GM23338 (cell line): ENCODE measurements around the gene PCSK4. TPM values are rescaled to one million over a fixed set of nuclear protein-coding genes. Genes with fewer than 3 reads are reported as not detected.

Experiments
- ATAC-seq: fragments of 200-7000 bp; cut with Tn5 transposase; 3 replicates; pipeline ENCODE4 v1.9.1; 2020
- DNase-seq: peaks from one replicate; pipeline ENCODE4 v3.0.0-alpha.2; 2015; ENCODE audit warnings: low spot score
- H2AFZ ChIP-seq: fragments of 200-600 bp; sonication (generic); 2 replicates; pipeline ENCODE4 v1.8.0; 2016; ENCODE audit warnings: antibody characterized with exemption, mild to moderate bottlenecking, moderate library complexity
- H3F3A ChIP-seq: fragments of 200-600 bp; sonication (generic); replicated peaks from 2 replicates; pipeline ENCODE4 v1.8.0; 2017; ENCODE audit warnings: antibody characterized with exemption, mixed run types, low read depth
- H3K27ac ChIP-seq: fragments of 200-600 bp; sonication (generic); 2 replicates; pipeline ENCODE4 v1.6.1; 2016; ENCODE audit warnings: low read depth
- H3K27me3 ChIP-seq: fragments of 200-600 bp; sonication (generic); 2 replicates; pipeline ENCODE4 v1.8.0; 2016; ENCODE audit warnings: mild to moderate bottlenecking, mixed run types, moderate library complexity; ENCODE audit not compliant: insufficient read depth
- H3K36me3 ChIP-seq: fragments of 200-600 bp; sonication (generic); 2 replicates; pipeline ENCODE4 v1.8.0; 2016; ENCODE audit warnings: mild to moderate bottlenecking; ENCODE audit not compliant: insufficient read depth
- H3K4me1 ChIP-seq: fragments of 200-600 bp; sonication (generic); 2 replicates; pipeline ENCODE4 v1.8.0; 2016; ENCODE audit warnings: mild to moderate bottlenecking, moderate library complexity; ENCODE audit not compliant: insufficient read depth
- H3K4me2 ChIP-seq: fragments of 200-600 bp; sonication (generic); 2 replicates; pipeline ENCODE4 v1.7.1; 2017; ENCODE audit warnings: mixed run types
- H3K4me3 ChIP-seq: fragments of 200-600 bp; sonication (generic); 2 replicates; pipeline ENCODE4 v1.6.1; 2016; ENCODE audit warnings: mixed run types
- H3K79me2 ChIP-seq: fragments of 200-600 bp; sonication (generic); replicated peaks from 2 replicates; pipeline ENCODE4 v1.8.0; 2017; ENCODE audit warnings: mild to moderate bottlenecking; ENCODE audit not compliant: insufficient read depth
- H3K9me2 ChIP-seq: fragments of 200-600 bp; sonication (generic); 2 replicates; pipeline ENCODE4 v1.8.0; 2017; ENCODE audit not compliant: insufficient read depth
- H4K20me1 ChIP-seq: fragments of 200-600 bp; sonication (generic); replicated peaks from 2 replicates; pipeline ENCODE4 v1.8.0; 2017; ENCODE audit warnings: mild to moderate bottlenecking; ENCODE audit not compliant: insufficient read depth
- H3K27ac Mint-ChIP-seq: 2 replicates; pipeline ENCODE4 v1.8.0; 2020; ENCODE audit warnings: inconsistent platforms, mild to moderate bottlenecking, moderate library complexity, mixed read lengths
- H3K27me3 Mint-ChIP-seq: 3 replicates; pipeline ENCODE4 v1.8.0; 2022; ENCODE audit warnings: low read depth, mild to moderate bottlenecking, moderate library complexity, mixed read lengths, inconsistent platforms; ENCODE audit not compliant: insufficient read depth, poor library complexity
- H3K36me3 Mint-ChIP-seq: 3 replicates; pipeline ENCODE4 v1.8.0; 2021; ENCODE audit warnings: low read depth, mild to moderate bottlenecking, inconsistent platforms, moderate library complexity, mixed read lengths
- H3K4me1 Mint-ChIP-seq: 3 replicates; pipeline ENCODE4 v1.8.0; 2020; ENCODE audit warnings: mild to moderate bottlenecking, inconsistent platforms, mixed read lengths
- H3K4me3 Mint-ChIP-seq: 3 replicates; pipeline ENCODE4 v1.8.0; 2021; ENCODE audit warnings: moderate library complexity, mild to moderate bottlenecking, inconsistent platforms, mixed read lengths
- H3K9me3 Mint-ChIP-seq: 3 replicates; pipeline ENCODE4 v1.8.0; 2020; ENCODE audit warnings: moderate library complexity, mild to moderate bottlenecking, inconsistent platforms, mixed read lengths
- CREB1 ChIP-seq: fragments of 250-450 bp; sonication (Bioruptor Pico); IDR thresholded peaks from 2 replicates; pipeline ENCODE4 v1.5.0; 2020; ENCODE audit warnings: low read depth, mild to moderate bottlenecking, moderate library complexity
- EZH2 ChIP-seq: fragments of 200-600 bp; sonication (generic); IDR thresholded peaks from one replicate; pipeline ENCODE4 v1.8.0; 2017; ENCODE audit warnings: antibody characterized with exemption, mild to moderate bottlenecking, low read depth; ENCODE audit not compliant: unreplicated experiment
- EZH2phosphoT487 ChIP-seq: fragments of 200-600 bp; sonication (generic); IDR thresholded peaks from one replicate; pipeline ENCODE4 v1.8.1; 2018; ENCODE audit warnings: antibody characterized with exemption; ENCODE audit not compliant: unreplicated experiment
- NANOG ChIP-seq: IDR thresholded peaks from 2 replicates; pipeline ENCODE4 v1.6.1; 2016; ENCODE audit warnings: antibody characterized with exemption, borderline replicate concordance
- POLR2AphosphoS5 ChIP-seq: IDR thresholded peaks from 2 replicates; pipeline ENCODE4 v1.6.1; 2016; ENCODE audit warnings: antibody characterized with exemption, low read depth
- STAT1 ChIP-seq: IDR thresholded peaks from one replicate; pipeline ENCODE4 v1.6.1; 2016; ENCODE audit warnings: antibody characterized with exemption; ENCODE audit not compliant: unreplicated experiment
- ZNF114 ChIP-seq: fragments of 250-450 bp; sonication (Bioruptor Pico); IDR thresholded peaks from 2 replicates; pipeline ENCODE4 v1.5.0; 2020; ENCODE audit warnings: mild to moderate bottlenecking, moderate library complexity
- ZNF331 ChIP-seq: fragments of 250-450 bp; sonication (Bioruptor Pico); IDR thresholded peaks from 2 replicates; pipeline ENCODE4 v1.5.0; 2020; ENCODE audit warnings: low read depth, mild to moderate bottlenecking, moderate library complexity
- polyA plus RNA-seq: library from polyadenylated mRNA; unstranded; fragments of >200 nt; fragmentation: Nextera tagmentation; extraction: Ambion mirVana; gene quantifications from 2 replicates; pipeline ENCODE4 v1.2.1, GENCODE V29; 2016
- total RNA-seq: library from RNA; depleted of rRNA; stranded (reverse); fragments of >200 nt; shearing (Covaris generic); gene quantifications from 2 replicates; pipeline ENCODE4 v1.2.3, GENCODE V29; 2014
- TF ChIP-seq, protein P1 (sequence below): fragments of 250-450 bp; sonication (Bioruptor Pico); IDR thresholded peaks from 2 replicates; pipeline ENCODE4 v1.5.0; 2020; ENCODE audit warnings: mild to moderate bottlenecking, moderate library complexity
- TF ChIP-seq, protein P2 (sequence below): IDR thresholded peaks from 2 replicates; pipeline ENCODE4 v1.6.1; 2016; ENCODE audit warnings: antibody characterized with exemption
- TF ChIP-seq, protein P3 (sequence below): IDR thresholded peaks from one replicate; pipeline ENCODE4 v1.6.1; 2018; ENCODE audit warnings: antibody characterized with exemption; ENCODE audit not compliant: unreplicated experiment

PCSK4 gene
- total and polyA plus RNA-seq, 2 experiments from 2014 or later, result 3.8 to 15.1 TPM

DNA sequence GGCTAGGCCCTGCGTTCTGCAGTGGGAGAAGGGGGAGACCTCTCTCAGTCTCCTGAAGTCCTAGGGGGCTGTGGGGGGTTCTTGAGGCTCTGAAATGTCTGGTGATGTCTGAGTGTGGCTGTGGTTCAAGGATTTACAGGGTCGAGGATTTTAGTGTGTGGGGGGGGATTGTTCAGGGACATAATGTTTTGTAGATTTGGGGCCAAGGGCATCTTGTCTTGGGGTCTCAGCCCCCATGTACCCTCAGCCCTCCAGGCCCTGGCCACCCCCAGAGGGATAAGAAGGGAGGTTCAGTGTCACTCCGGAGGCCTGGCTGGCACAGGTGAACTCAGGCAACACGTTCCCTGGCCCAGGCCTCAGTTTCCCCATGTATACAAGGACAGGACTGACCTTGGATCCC, 42.6 kb downstream of the PCSK4 start (continued):
- TF ChIP-seq, protein P1, sequence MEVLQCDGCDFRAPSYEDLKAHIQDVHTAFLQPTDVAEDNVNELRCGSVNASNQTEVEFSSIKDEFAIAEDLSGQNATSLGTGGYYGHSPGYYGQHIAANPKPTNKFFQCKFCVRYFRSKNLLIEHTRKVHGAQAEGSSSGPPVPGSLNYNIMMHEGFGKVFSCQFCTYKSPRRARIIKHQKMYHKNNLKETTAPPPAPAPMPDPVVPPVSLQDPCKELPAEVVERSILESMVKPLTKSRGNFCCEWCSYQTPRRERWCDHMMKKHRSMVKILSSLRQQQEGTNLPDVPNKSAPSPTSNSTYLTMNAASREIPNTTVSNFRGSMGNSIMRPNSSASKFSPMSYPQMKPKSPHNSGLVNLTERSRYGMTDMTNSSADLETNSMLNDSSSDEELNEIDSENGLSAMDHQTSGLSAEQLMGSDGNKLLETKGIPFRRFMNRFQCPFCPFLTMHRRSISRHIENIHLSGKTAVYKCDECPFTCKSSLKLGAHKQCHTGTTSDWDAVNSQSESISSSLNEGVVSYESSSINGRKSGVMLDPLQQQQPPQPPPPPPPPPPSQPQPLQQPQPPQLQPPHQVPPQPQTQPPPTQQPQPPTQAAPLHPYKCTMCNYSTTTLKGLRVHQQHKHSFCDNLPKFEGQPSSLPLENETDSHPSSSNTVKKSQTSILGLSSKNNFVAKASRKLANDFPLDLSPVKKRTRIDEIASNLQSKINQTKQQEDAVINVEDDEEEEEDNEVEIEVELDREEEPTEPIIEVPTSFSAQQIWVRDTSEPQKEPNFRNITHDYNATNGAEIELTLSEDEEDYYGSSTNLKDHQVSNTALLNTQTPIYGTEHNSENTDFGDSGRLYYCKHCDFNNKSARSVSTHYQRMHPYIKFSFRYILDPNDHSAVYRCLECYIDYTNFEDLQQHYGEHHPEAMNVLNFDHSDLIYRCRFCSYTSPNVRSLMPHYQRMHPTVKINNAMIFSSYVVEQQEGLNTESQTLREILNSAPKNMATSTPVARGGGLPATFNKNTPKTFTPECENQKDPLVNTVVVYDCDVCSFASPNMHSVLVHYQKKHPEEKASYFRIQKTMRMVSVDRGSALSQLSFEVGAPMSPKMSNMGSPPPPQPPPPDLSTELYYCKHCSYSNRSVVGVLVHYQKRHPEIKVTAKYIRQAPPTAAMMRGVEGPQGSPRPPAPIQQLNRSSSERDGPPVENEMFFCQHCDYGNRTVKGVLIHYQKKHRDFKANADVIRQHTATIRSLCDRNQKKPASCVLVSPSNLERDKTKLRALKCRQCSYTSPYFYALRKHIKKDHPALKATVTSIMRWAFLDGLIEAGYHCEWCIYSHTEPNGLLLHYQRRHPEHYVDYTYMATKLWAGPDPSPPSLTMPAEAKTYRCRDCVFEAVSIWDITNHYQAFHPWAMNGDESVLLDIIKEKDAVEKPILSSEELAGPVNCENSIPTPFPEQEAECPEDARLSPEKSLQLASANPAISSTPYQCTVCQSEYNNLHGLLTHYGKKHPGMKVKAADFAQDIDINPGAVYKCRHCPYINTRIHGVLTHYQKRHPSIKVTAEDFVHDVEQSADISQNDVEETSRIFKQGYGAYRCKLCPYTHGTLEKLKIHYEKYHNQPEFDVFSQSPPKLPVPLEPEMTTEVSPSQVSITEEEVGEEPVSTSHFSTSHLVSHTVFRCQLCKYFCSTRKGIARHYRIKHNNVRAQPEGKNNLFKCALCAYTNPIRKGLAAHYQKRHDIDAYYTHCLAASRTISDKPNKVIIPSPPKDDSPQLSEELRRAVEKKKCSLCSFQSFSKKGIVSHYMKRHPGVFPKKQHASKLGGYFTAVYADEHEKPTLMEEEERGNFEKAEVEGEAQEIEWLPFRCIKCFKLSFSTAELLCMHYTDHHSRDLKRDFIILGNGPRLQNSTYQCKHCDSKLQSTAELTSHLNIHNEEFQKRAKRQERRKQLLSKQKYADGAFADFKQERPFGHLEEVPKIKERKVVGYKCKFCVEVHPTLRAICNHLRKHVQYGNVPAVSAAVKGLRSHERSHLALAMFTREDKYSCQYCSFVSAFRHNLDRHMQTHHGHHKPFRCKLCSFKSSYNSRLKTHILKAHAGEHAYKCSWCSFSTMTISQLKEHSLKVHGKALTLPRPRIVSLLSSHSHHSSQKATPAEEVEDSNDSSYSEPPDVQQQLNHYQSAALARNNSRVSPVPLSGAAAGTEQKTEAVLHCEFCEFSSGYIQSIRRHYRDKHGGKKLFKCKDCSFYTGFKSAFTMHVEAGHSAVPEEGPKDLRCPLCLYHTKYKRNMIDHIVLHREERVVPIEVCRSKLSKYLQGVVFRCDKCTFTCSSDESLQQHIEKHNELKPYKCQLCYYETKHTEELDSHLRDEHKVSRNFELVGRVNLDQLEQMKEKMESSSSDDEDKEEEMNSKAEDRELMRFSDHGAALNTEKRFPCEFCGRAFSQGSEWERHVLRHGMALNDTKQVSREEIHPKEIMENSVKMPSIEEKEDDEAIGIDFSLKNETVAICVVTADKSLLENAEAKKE (CRISPR knock-in tag), result no peak
- TF ChIP-seq CREB1 (CRISPR knock-in tag), result no peak
- no peak for TF ChIP-seq EZH2
- TF ChIP-seq POLR2AphosphoS5, result no peak
- TF ChIP-seq STAT1, result no peak
- TF ChIP-seq EZH2phosphoT487, result no peak
- TF ChIP-seq NANOG, result no peak
- no peak for TF ChIP-seq ZNF114 (CRISPR knock-in tag)
- TF ChIP-seq ZNF331, result no peak

DNA sequence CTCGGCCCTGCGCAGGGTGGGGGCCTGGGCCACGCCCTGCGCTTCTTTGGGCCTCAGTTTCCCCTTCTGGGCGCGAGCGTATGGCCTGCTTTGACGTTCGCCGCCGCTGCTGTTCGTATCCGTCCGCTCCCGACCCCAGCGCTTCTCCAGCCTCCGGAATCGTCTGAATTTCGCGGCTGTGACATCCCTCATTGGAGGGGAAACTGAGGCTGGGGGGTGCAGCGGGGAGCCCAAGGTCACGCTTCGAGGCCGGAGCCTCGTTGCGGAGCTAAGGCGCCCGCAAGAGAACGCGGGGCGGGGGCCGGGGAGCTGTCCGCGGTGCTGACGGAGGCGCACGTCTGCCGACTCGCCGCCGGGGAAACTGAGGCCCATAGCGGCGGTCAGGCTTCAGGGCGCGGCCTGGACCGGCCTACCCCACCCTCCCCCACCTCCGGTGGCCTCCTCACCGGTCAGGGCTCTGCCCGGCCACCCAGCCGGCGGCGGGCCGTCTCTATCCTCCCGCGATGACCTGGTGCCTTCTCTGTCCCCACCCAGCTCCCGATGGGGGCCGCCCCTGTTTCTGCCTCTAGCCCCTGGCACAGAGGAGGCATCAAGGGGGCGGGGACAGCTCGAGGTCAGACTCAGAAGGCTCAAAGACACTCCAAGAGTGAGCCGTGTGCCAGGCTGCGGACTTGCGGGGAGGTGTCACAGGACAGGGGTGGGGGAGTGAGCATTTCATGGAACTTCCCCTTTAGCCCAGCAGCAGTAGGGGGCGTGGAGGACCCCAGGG, 43.3 kb downstream of the PCSK4 start:
- no peak overlapping the region for H3K27ac Mint-ChIP-seq
- Histone ChIP-seq H3K4me2 (peak overlapping the region; percentile 78), H3K4me1 (peaks cover 24% of the 10 kb centered on the region; the same call in 1 of the 2 replicates), H2AFZ (no peak overlapping the region), H4K20me1 (peaks cover 7% of the 10 kb centered on the region; the same call in 1 of the 2 replicates), H3K4me3 (peak overlapping the region; percentile 83), H3F3A (peaks cover 44% of the 10 kb centered on the region), H3K36me3 (no peaks in the 10 kb centered on the region), H3K27me3 (peaks cover 45% of the 10 kb centered on the region), H3K27ac (no peak overlapping the region), H3K79me2 (0 out of 2 replicates have a peak, but pooled peaks cover 3% of the 10 kb centered on the region), H3K9me2 (no peaks in the 10 kb centered on the region)
- peaks cover 35% of the 10 kb centered on the region for H3K4me1 Mint-ChIP-seq
- peaks cover 59% of the 10 kb centered on the region for H3K27me3 Mint-ChIP-seq
- ATAC-seq (no peak), DNase-seq (peak; percentile 68)
- H3K36me3 Mint-ChIP-seq, result peaks cover 12% of the 10 kb centered on the region
- H3K4me3 Mint-ChIP-seq, result peak overlapping the region; percentile 60
- H3K9me3 Mint-ChIP-seq, result no peaks in the 10 kb centered on the region; the same call in 2 of the 3 replicates
- TF ChIP-seq, protein P2, sequence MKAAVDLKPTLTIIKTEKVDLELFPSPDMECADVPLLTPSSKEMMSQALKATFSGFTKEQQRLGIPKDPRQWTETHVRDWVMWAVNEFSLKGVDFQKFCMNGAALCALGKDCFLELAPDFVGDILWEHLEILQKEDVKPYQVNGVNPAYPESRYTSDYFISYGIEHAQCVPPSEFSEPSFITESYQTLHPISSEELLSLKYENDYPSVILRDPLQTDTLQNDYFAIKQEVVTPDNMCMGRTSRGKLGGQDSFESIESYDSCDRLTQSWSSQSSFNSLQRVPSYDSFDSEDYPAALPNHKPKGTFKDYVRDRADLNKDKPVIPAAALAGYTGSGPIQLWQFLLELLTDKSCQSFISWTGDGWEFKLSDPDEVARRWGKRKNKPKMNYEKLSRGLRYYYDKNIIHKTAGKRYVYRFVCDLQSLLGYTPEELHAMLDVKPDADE, result no peak
- TF ChIP-seq CREB1 (CRISPR knock-in tag) (peak; percentile 20; the same call in 1 of the 2 replicates), STAT1 (no peak)
- TF ChIP-seq, protein P3, sequence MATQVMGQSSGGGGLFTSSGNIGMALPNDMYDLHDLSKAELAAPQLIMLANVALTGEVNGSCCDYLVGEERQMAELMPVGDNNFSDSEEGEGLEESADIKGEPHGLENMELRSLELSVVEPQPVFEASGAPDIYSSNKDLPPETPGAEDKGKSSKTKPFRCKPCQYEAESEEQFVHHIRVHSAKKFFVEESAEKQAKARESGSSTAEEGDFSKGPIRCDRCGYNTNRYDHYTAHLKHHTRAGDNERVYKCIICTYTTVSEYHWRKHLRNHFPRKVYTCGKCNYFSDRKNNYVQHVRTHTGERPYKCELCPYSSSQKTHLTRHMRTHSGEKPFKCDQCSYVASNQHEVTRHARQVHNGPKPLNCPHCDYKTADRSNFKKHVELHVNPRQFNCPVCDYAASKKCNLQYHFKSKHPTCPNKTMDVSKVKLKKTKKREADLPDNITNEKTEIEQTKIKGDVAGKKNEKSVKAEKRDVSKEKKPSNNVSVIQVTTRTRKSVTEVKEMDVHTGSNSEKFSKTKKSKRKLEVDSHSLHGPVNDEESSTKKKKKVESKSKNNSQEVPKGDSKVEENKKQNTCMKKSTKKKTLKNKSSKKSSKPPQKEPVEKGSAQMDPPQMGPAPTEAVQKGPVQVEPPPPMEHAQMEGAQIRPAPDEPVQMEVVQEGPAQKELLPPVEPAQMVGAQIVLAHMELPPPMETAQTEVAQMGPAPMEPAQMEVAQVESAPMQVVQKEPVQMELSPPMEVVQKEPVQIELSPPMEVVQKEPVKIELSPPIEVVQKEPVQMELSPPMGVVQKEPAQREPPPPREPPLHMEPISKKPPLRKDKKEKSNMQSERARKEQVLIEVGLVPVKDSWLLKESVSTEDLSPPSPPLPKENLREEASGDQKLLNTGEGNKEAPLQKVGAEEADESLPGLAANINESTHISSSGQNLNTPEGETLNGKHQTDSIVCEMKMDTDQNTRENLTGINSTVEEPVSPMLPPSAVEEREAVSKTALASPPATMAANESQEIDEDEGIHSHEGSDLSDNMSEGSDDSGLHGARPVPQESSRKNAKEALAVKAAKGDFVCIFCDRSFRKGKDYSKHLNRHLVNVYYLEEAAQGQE, result peak; percentile 99
